ENCODE data around the gene S100A6.

GRCh38 chr1:153565529-153566374, 30.0 kb upstream of the S100A6 start, which contains the start of gene S100A2:
- TF ChIP-seq CTCF (conservative IDR thresholded peaks at IDR 0.05; ENCODE audit: low read depth, low read length): no peak
- TF ChIP-seq EZH2 (IDR thresholded peaks at IDR 0.05; ENCODE audit: low read length, unreplicated experiment): no peak
- no peak for TF ChIP-seq EZH2phosphoT487 (IDR thresholded peaks at IDR 0.05; ENCODE audit: borderline replicate concordance, low read length)
